22Rv1 (cell line): Measurements from ENCODE around the gene KCNQ5.

Experiments used
- ZFX ChIP-seq: fragments of 450-650 bp; IDR thresholded peaks from 2 replicates; pipeline ENCODE4 v1.6.1; 2017; ENCODE audit warnings: antibody characterized with exemption, borderline replicate concordance
- TF ChIP-seq, protein P1 (sequence below): fragments of 450-650 bp; IDR thresholded peaks from 2 replicates; pipeline ENCODE4 v1.5.1; 2017; ENCODE audit warnings: mild to moderate bottlenecking

DNA sequence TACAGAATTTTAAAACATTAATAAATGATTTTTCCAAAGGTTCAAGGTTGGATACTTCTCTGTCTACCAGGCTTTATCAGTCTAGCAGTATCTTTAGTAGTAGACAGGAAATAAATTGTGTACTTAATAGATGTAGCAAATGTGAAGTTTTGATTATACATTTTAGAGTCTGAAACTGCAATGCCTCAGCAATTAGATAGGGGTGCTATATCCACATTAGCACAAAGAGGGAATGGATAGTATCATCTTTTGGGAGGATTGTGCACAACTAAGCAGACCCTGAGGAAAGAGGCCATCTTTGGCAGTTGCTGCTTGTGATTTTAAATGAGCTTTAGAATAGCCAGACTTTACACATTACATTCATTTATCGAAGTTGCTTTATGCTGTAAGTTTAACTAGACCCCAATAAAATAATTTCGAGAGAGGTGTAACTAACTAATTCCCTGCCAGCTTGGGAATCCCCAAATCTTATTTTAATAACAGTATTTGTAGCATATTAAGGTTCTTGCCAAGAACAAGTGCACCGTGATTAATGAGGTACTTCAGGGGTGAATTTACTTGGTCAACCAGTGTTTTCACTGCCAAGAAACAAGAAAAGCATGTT, 2.8 kb downstream of the KCNQ5 start:
- TF ChIP-seq, protein P1, sequence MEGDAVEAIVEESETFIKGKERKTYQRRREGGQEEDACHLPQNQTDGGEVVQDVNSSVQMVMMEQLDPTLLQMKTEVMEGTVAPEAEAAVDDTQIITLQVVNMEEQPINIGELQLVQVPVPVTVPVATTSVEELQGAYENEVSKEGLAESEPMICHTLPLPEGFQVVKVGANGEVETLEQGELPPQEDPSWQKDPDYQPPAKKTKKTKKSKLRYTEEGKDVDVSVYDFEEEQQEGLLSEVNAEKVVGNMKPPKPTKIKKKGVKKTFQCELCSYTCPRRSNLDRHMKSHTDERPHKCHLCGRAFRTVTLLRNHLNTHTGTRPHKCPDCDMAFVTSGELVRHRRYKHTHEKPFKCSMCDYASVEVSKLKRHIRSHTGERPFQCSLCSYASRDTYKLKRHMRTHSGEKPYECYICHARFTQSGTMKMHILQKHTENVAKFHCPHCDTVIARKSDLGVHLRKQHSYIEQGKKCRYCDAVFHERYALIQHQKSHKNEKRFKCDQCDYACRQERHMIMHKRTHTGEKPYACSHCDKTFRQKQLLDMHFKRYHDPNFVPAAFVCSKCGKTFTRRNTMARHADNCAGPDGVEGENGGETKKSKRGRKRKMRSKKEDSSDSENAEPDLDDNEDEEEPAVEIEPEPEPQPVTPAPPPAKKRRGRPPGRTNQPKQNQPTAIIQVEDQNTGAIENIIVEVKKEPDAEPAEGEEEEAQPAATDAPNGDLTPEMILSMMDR: peak; percentile 82
- no peak for TF ChIP-seq ZFX
